K562 (cell line): Measurements from ENCODE around the gene DMD. TPM values are rescaled to one million over a fixed set of nuclear protein-coding genes. Genes with fewer than 3 reads are reported as not detected.

Experiments used
- ATAC-seq: fragments of 200-7000 bp; cut with Tn5 transposase; 3 replicates; pipeline ENCODE4 v1.9.1; 2020; ENCODE audit warnings: moderate library complexity
- BruUV-seq: library from RNA; stranded (reverse); fragments of 400-500 nt; replicated peaks from 2 replicates; lab custom pipeline; 2021; lab: Mats Ljungman, UMichigan
- CTCF ChIA-PET: fragments of 300-600 bp; formaldehyde crosslinking; extraction: SDS; loops from one replicate; lab custom pipeline; 2021; ENCODE audit warnings: low intra/inter-chr PET ratio; lab: Yijun Ruan, JAX
- POLR2A ChIA-PET: fragments of 300-600, 350-650 bp; sonication (Branson Sonifier 250); formaldehyde crosslinking; extraction: SDS; loops from one replicate; lab custom pipeline; 2021; ENCODE audit warnings: antibody characterized with exemption, inconsistent platforms; lab: Yijun Ruan, JAX
- DNase-seq, 4 experiments: peaks; one replicate each; pipeline versions ENCODE4 v3.0.0 to v3.0.0-alpha.2; 2011 to 2018; ENCODE audit warnings: low spot score in 3 of 4, mixed read lengths in 3 of 4; ENCODE audit errors: extremely low read depth in 1 of 4
- FAIRE-seq: peaks from 2 replicates; lab custom pipeline; 2011; peaks lifted over from hg19 to GRCh38; lab: Jason Lieb, UNC
- H2AFZ ChIP-seq: 2 replicates; pipeline ENCODE4 v1.6.0; 2011; ENCODE audit warnings: low read depth, low read length, control low read depth, inconsistent platforms
- H3K27ac ChIP-seq: fragments of 200-600 bp; 3 replicates; pipeline ENCODE4 v1.8.0; 2011; ENCODE audit warnings: low read depth, mild to moderate bottlenecking, control low read depth, inconsistent platforms, low read length, moderate library complexity, mixed read lengths; ENCODE audit errors: extremely low read depth
- H3K27me3 ChIP-seq, 2 experiments: fragments of 300-600 bp in 1 of 2; 2 replicates in 1 of 2; 3 replicates in 1 of 2; pipeline versions ENCODE4 v1.6.0 to v1.8.0; 2011; ENCODE audit warnings: inconsistent platforms in 2 of 2, low read length in 2 of 2, mild to moderate bottlenecking in 1 of 2, mixed read lengths in 1 of 2, moderate library complexity in 1 of 2; ENCODE audit not compliant: control insufficient read depth in 2 of 2, insufficient read depth in 2 of 2
- H3K36me3 ChIP-seq: fragments of 300-600 bp; 3 replicates; pipeline ENCODE4 v1.8.0; 2011; ENCODE audit warnings: mild to moderate bottlenecking, low read length, inconsistent platforms; ENCODE audit not compliant: control insufficient read depth, insufficient read depth
- H3K4me1 ChIP-seq, 2 experiments: fragments of 200-600 bp in 1 of 2; replicated peaks in 1 of 2; 2 replicates in 1 of 2; 3 replicates in 1 of 2; pipeline versions ENCODE4 v1.5.1 to v1.8.0; 2011; ENCODE audit warnings: inconsistent platforms in 2 of 2, low read length in 2 of 2, mild to moderate bottlenecking in 1 of 2, mixed read lengths in 1 of 2, moderate library complexity in 1 of 2; ENCODE audit not compliant: control insufficient read depth in 2 of 2, insufficient read depth in 2 of 2
- H3K4me2 ChIP-seq: 2 replicates; pipeline ENCODE4 v1.6.1; 2011; ENCODE audit warnings: low read length, control low read depth, inconsistent platforms, mixed read lengths; ENCODE audit not compliant: insufficient read depth
- H3K4me3 ChIP-seq: fragments of 200-600 bp; sonication (generic), shearing (Covaris generic); 2 replicates; pipeline ENCODE4 v1.5.1; 2016; ENCODE audit warnings: control low read depth, inconsistent platforms
- H3K79me2 ChIP-seq: fragments of 200-600 bp; 3 replicates; pipeline ENCODE4 v1.8.0; 2011; ENCODE audit warnings: low read length, inconsistent platforms; ENCODE audit not compliant: control insufficient read depth, insufficient read depth
- H3K9ac ChIP-seq, 2 experiments: 2 replicates each; pipeline versions ENCODE4 v1.6.0 to v1.6.1; 2011; ENCODE audit warnings: low read depth in 2 of 2, low read length in 2 of 2, control low read depth in 1 of 2, inconsistent platforms in 1 of 2, mild to moderate bottlenecking in 1 of 2, mixed read lengths in 1 of 2; ENCODE audit not compliant: insufficient read depth in 1 of 2
- H3K9me1 ChIP-seq: one replicate; pipeline ENCODE4 v1.6.0; 2011; ENCODE audit warnings: inconsistent platforms, mild to moderate bottlenecking, low read length, moderate library complexity; ENCODE audit not compliant: control insufficient read depth, insufficient read depth
- H3K9me3 ChIP-seq: replicated peaks from 2 replicates; pipeline ENCODE4 v1.5.1; 2011; ENCODE audit warnings: low read depth, low read length, inconsistent platforms; ENCODE audit not compliant: control insufficient read depth, insufficient read depth
- H4K20me1 ChIP-seq: replicated peaks from 2 replicates; pipeline ENCODE4 v1.6.1; 2011; ENCODE audit warnings: low read length, inconsistent platforms, mixed read lengths; ENCODE audit not compliant: control insufficient read depth, insufficient read depth
- FIP1L1 ChIP-seq: fragments of 200-400 bp; formaldehyde crosslinking; IDR thresholded peaks from 2 replicates; pipeline ENCODE4 v1.6.1; 2018; ENCODE audit warnings: mild to moderate bottlenecking, low read depth, low read length; ENCODE audit not compliant: poor library complexity, severe bottlenecking
- MTF1 ChIP-seq: fragments of 250-450 bp; sonication (Bioruptor Pico); IDR thresholded peaks from 2 replicates; pipeline ENCODE4 v1.9.0; 2021; ENCODE audit warnings: moderate library complexity, mild to moderate bottlenecking, inconsistent platforms, borderline replicate concordance
- PRMT5 ChIP-seq: sonication (generic); formaldehyde crosslinking; IDR thresholded peaks from 2 replicates; pipeline ENCODE4 v1.5.0; 2020; ENCODE audit warnings: missing genetic modification reagents
- SETDB1 ChIP-seq: IDR thresholded peaks from one replicate; pipeline ENCODE4 v1.6.1; 2012; ENCODE audit warnings: low read length, control low read depth, inconsistent platforms
- ZBTB11 ChIP-seq, 3 experiments: fragments of 200-800 bp in 1 of 3; fragments of 250-450 bp in 1 of 3; fragments of 450-650 bp in 1 of 3; sonication (Bioruptor Pico) in 1 of 3; sonication (Bioruptor generic) in 1 of 3; formaldehyde crosslinking in 1 of 3; IDR thresholded peaks; 2 replicates each; pipeline versions ENCODE4 v1.6.1 to v1.8.0; 2016 to 2022; ENCODE audit warnings: mild to moderate bottlenecking in 2 of 3, missing genetic modification characterization in 2 of 3, missing compliant biosample characterization in 1 of 3, moderate library complexity in 1 of 3
- ZNF507 ChIP-seq: conservative IDR thresholded peaks from 2 replicates; pipeline ENCODE4 v1.6.1; 2017; ENCODE audit warnings: missing genetic modification characterization, missing compliant biosample characterization
- ZNF707 ChIP-seq: fragments of 250-450 bp; sonication (Bioruptor Pico); conservative IDR thresholded peaks from 2 replicates; pipeline ENCODE4 v1.8.0; 2022; ENCODE audit warnings: inconsistent platforms, mild to moderate bottlenecking, moderate library complexity
- WGBS: fragments of 100-300 bp; shearing (Covaris generic); methylation state at CpG from one replicate; pipeline ENCODE4 v1.1.6; 2016; ENCODE audit warnings: low coverage, mixed read lengths; ENCODE audit not compliant: insufficient coverage; ENCODE audit errors: missing lambda C conversion rate; 5-methylcytosine and 5-hydroxymethylcytosine counted together
- in situ Hi-C: fragments of 300-500 bp; cut with MboI; formaldehyde crosslinking; loops from 4 replicates; pipeline ENCODE4 v1.15.0; 2018; ENCODE audit warnings: inconsistent platforms, mixed read lengths
- intact Hi-C: fragments of 100-400 bp; cut with micrococcal nuclease; formaldehyde crosslinking; loops from 2 replicates; pipeline ENCODE4 v1.14.2; 2022
- polyA plus RNA-seq, 8 experiments: library from polyadenylated mRNA; depleted of rRNA in 4 of 8; stranded (reverse) in 5 of 8; unstranded in 3 of 8; fragments of >200 nt; fragmentation: Nextera tagmentation in 2 of 8; fragmentation: Illumina TruSeq in 1 of 8; extraction: Ambion mirVana in 2 of 8; extraction: Trizol in 1 of 8; gene quantifications; 2 replicates each; pipeline versions ENCODE4 v1.2.1 to v1.2.3, GENCODE V29; 2011 to 2014; ENCODE audit warnings: inconsistent platforms in 1 of 8, missing spikeins in 1 of 8
- total RNA-seq, 7 experiments: library from RNA; depleted of rRNA in 6 of 7; stranded (reverse); fragments of >200 nt in 6 of 7; fragmentation: Illumina TruSeq in 2 of 7; extraction: Trizol in 2 of 7; gene quantifications; 2 replicates each; pipeline versions ENCODE4 v1.2.1 to v1.2.3, GENCODE V29; 2011 to 2021; ENCODE audit warnings: low replicate concordance in 1 of 7
- TF ChIP-seq, protein P1 (sequence below), 2 experiments: fragments of 250-450 bp in 1 of 2; fragments of 450-650 bp in 1 of 2; sonication (Bioruptor Pico) in 1 of 2; IDR thresholded peaks; 2 replicates each; pipeline versions ENCODE4 v1.6.1 to v1.8.0; 2016 to 2021; ENCODE audit warnings: mild to moderate bottlenecking in 2 of 2, moderate library complexity in 2 of 2, missing compliant biosample characterization in 1 of 2, missing genetic modification characterization in 1 of 2
- TF ChIP-seq, protein P2 (sequence below): fragments of 200-800 bp; sonication (Bioruptor generic); IDR thresholded peaks from 2 replicates; pipeline ENCODE4 v1.6.1; 2017; ENCODE audit warnings: missing genetic modification characterization, missing compliant biosample characterization
- TF ChIP-seq, protein P3 (sequence below): fragments of 250-450 bp; sonication (Bioruptor Pico); IDR thresholded peaks from 2 replicates; pipeline ENCODE4 v1.9.0; 2021; ENCODE audit warnings: mild to moderate bottlenecking, inconsistent platforms

Gene DMD
- total and polyA plus RNA-seq, 9 of the 15 experiments (the other 6 are each of a cell fraction or from before 2014, with no cell fraction given) = 3.8 to 20.4 (median 11.4) TPM

GRCh38 chrX:32871636-32872035 is 339.7 kb downstream of the DMD start (continued):
- no peak for TF ChIP-seq ZBTB11 (CRISPR knock-in tag; IDR thresholded peaks at IDR 0.05)

DNA sequence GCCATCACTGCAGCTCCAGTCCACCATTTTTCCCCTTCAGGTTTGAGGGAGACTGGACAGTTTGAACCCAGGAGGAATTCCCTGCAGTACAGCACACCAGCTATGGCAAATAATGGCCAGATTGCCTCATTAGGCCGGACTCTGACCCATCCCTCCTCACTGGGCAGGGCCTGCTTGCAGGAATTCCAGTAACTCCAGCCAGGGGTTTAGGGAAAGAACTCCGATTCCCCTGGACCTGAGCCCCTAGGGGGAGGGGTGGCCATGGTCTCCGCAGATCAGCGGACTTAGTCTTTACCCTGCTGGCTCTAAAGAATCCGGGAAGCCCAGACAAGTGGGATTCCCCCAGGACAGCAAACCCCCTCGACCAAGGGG is 342.8 kb downstream of the DMD start:
- Histone ChIP-seq H3K79me2 (no peaks in the 10 kb centered on the region), H2AFZ (no peak overlapping the region), H3K36me3 (no peaks in the 10 kb centered on the region), H3K9ac (no peak overlapping the region), H3K9me1 (no peaks in the 10 kb centered on the region), H3K9me3 (no peaks in the 10 kb centered on the region), H3K4me1 (no peaks in the 10 kb centered on the region), H3K4me3 (no peak overlapping the region), H4K20me1 (no peaks in the 10 kb centered on the region), H3K4me2 (no peak overlapping the region), H3K27me3 (no peaks in the 10 kb centered on the region), H3K27ac (no peak overlapping the region)
- ChIA-PET POLR2A (no interaction called here), CTCF (no interaction called here)
- in situ Hi-C loops (no loop called here), intact Hi-C loops (no loop called here)
- 0% methylated on average over 4 of the region's 6 CpGs for WGBS
- DNase-seq (no peak), FAIRE-seq (no peak), ATAC-seq (no peak)
- TF ChIP-seq, protein P1, sequence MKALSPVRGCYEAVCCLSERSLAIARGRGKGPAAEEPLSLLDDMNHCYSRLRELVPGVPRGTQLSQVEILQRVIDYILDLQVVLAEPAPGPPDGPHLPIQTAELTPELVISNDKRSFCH (CRISPR knock-in tag; IDR thresholded peaks at IDR 0.05) = no peak
- TF ChIP-seq, protein P1 (tag; IDR thresholded peaks at IDR 0.05) = no peak
- TF ChIP-seq, protein P2, sequence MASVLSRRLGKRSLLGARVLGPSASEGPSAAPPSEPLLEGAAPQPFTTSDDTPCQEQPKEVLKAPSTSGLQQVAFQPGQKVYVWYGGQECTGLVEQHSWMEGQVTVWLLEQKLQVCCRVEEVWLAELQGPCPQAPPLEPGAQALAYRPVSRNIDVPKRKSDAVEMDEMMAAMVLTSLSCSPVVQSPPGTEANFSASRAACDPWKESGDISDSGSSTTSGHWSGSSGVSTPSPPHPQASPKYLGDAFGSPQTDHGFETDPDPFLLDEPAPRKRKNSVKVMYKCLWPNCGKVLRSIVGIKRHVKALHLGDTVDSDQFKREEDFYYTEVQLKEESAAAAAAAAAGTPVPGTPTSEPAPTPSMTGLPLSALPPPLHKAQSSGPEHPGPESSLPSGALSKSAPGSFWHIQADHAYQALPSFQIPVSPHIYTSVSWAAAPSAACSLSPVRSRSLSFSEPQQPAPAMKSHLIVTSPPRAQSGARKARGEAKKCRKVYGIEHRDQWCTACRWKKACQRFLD (CRISPR knock-in tag) = no peak
- no peak for TF ChIP-seq ZNF707 (CRISPR knock-in tag)
- TF ChIP-seq, protein P3, sequence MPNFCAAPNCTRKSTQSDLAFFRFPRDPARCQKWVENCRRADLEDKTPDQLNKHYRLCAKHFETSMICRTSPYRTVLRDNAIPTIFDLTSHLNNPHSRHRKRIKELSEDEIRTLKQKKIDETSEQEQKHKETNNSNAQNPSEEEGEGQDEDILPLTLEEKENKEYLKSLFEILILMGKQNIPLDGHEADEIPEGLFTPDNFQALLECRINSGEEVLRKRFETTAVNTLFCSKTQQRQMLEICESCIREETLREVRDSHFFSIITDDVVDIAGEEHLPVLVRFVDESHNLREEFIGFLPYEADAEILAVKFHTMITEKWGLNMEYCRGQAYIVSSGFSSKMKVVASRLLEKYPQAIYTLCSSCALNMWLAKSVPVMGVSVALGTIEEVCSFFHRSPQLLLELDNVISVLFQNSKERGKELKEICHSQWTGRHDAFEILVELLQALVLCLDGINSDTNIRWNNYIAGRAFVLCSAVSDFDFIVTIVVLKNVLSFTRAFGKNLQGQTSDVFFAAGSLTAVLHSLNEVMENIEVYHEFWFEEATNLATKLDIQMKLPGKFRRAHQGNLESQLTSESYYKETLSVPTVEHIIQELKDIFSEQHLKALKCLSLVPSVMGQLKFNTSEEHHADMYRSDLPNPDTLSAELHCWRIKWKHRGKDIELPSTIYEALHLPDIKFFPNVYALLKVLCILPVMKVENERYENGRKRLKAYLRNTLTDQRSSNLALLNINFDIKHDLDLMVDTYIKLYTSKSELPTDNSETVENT = no peak
- no peak for TF ChIP-seq ZNF507 (tag)
- TF ChIP-seq FIP1L1 = no peak
- TF ChIP-seq PRMT5 (CRISPR knock-in tag) = no peak
- TF ChIP-seq MTF1 = no peak
- no peak for TF ChIP-seq SETDB1
- no TSS peak for BruUV-seq
